Activated CD4-positive, alpha-beta T cell treated with anti-CD3 and anti-CD28 coated beads, Interleukin-2, amount 10 ng/mL, durations not matched to agents 7 days and 5 days (primary cell): ENCODE data around the gene GINS1. TPM values are rescaled to one million over a fixed set of nuclear protein-coding genes. Genes with fewer than 3 reads are reported as not detected.

Experiments
- CTCF ChIA-PET: fragments of 350-600 bp; sonication (Branson Sonifier 250); formaldehyde crosslinking; loops from one replicate; lab custom pipeline; 2021; ENCODE audit warnings: antibody characterized with exemption; lab: Charles Lee
- POLR2A ChIA-PET: fragments of 350-600 bp; sonication (Branson Sonifier 250); formaldehyde crosslinking; loops from one replicate; lab custom pipeline; 2021; ENCODE audit warnings: antibody characterized with exemption; lab: Charles Lee
- DNase-seq: peaks from one replicate; pipeline ENCODE4 v3.0.0-alpha.2; 2020
- H3K27ac Mint-ChIP-seq: one replicate; pipeline ENCODE4 v1.8.0; 2021; ENCODE audit warnings: mild to moderate bottlenecking, moderate library complexity, mixed read lengths
- H3K27me3 Mint-ChIP-seq: one replicate; pipeline ENCODE4 v1.8.0; 2021; ENCODE audit warnings: mixed read lengths
- H3K36me3 Mint-ChIP-seq: one replicate; pipeline ENCODE4 v1.8.0; 2021; ENCODE audit warnings: low read depth, mixed read lengths
- H3K4me1 Mint-ChIP-seq: one replicate; pipeline ENCODE4 v1.8.0; 2021; ENCODE audit warnings: mixed read lengths
- H3K4me3 Mint-ChIP-seq: one replicate; pipeline ENCODE4 v1.8.0; 2021; ENCODE audit warnings: mild to moderate bottlenecking, moderate library complexity, mixed read lengths
- H3K9me3 Mint-ChIP-seq: one replicate; pipeline ENCODE4 v1.8.0; 2021; ENCODE audit warnings: mixed read lengths
- total RNA-seq, 2 experiments: library from RNA; stranded (reverse); gene quantifications; one replicate each; pipeline ENCODE4 v1.2.3, GENCODE V29; 2021

The GINS1 gene
- 10 to 100 TPM; 28.8 to 28.9 TPM for total RNA-seq

DNA sequence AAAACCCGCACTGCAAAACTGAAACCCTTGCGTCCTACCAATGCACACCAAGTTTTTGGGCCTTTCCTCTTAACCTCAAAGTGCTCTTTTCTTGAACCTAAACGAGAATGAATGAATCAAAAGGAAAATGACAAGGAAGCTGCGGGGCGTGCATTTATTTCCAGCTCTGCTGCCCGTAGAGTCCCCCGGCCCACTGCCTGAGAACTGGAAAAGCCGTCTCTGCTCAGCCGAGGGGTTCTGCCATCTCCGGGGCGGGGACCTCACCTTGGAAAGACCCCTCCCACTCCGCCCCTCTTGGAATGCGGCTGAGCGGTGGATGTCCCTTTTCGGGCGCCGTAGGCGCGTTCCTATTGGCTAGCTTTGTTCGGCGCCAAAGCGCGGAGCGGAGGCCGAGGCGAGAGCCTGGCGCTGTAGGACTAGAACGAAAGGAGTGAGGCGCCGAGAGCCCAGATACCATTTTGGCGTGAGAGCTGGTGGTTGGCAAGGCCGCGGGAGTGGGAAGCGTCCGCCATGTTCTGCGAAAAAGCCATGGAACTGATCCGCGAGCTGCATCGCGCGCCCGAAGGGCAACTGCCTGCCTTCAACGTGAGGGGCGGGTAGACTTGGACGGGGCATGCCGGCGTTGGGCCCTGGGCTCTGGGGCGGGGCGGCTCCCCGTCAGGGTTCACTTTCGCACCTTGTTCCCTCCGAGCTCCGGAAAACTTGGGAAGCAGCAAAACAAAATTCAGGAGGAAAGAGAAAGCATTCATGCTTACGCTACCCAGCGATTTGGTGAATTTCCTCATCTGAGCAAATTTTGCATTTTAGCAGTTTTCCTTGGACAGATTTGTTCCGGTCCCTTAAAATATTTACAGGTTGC lies at the start of gene GINS1:
TSS of gene GINS1 (plus strand) at position 363 of the 859 bp plus-strand sequence. CDS start at position 511, 148 bp downstream.
- H3K27ac Mint-ChIP-seq, result peak within 1 kb of the TSS; percentile 88
- peak within 1 kb of the TSS; percentile 91 for H3K4me3 Mint-ChIP-seq
- ChIA-PET POLR2A (interaction anchor here (0.8 to 1.1 kb wide), 2 partner anchors 97 to 108 kb away, joined by 3 read pairs; no protein-coding TSS in a partner anchor), CTCF (interaction anchor here (1.0 to 1.8 kb wide), 7 partner anchors 10 to 108 kb away, joined by 4 to 16 read pairs (median 5); partner anchors contain the start of gene ABHD12)
- H3K27me3 Mint-ChIP-seq, result no peaks in the 10 kb centered on the region
- peaks cover 14% of the 10 kb centered on the region for H3K9me3 Mint-ChIP-seq
- peaks cover 17% of the 10 kb centered on the region for H3K36me3 Mint-ChIP-seq
- DNase-seq, result peak; percentile 84
- H3K4me1 Mint-ChIP-seq, result peaks cover 27% of the 10 kb centered on the region

DNA sequence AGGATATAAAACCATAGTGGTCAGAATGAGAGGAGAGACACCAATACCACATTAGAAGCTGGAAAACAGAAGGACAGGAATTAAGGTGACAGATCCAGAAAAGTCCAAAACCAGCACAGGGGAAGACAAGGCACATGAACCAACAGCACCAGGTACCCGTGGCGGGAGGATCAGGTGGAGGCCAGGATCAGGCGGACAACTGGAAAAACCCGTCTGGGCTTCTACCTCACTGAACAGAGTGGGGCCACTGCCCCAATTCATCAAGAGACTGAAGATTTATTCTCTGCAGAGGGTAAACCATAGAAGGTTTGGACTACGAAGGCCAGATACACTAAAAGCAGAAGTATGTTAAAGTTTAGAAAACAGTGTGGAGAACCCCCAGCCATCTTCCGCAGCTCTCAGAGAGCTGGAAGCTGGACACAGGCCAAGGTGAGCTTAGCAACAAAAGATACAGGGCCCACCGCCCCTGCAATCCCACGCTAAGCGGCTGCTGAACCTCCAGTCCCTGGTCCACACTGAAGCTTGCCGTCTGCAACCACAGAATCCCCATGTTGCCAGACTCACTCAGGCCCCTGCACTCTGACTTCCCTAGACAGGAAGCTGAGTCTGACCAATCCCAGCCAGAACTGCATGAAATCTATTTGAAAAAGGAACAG lies 46.7 kb upstream of the GINS1 start:
- Mint-ChIP-seq H3K4me3 (no peak overlapping the region), H3K27ac (no peak overlapping the region), H3K27me3 (no peaks in the 10 kb centered on the region), H3K9me3 (peaks cover 2% of the 10 kb centered on the region), H3K4me1 (peaks cover 20% of the 10 kb centered on the region), H3K36me3 (peaks cover 6% of the 10 kb centered on the region)
- ChIA-PET CTCF (no interaction called here), POLR2A (no interaction called here)
- no peak for DNase-seq

DNA sequence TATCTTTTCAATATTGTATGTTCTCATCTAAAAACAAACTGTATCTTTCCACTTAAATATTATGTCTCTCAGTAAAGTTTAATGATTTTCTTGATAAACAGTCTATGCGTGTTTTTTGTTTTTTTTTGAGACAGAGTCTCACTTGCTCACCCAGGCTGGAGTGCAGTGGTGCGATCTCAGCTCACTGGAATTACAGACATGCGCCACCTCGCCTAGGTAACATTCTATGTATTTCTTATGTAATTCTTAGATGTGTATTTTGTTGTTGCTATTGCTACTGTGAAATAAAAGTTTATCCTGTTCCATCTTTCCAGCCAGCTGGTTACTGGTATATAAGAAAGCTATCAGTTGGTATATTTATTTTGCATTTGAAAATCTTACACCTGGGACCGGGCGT lies 46.2 kb upstream of the GINS1 start:
- Mint-ChIP-seq H3K4me3 (no peak overlapping the region), H3K9me3 (peaks cover 2% of the 10 kb centered on the region), H3K4me1 (peaks cover 17% of the 10 kb centered on the region), H3K27ac (no peak overlapping the region), H3K27me3 (no peaks in the 10 kb centered on the region), H3K36me3 (peaks cover 6% of the 10 kb centered on the region)
- ChIA-PET CTCF (interaction anchor here (1.1 kb wide), 1 partner anchor 9 kb away, joined by 3 read pairs; no protein-coding TSS in a partner anchor), POLR2A (no interaction called here)
- no peak for DNase-seq

DNA sequence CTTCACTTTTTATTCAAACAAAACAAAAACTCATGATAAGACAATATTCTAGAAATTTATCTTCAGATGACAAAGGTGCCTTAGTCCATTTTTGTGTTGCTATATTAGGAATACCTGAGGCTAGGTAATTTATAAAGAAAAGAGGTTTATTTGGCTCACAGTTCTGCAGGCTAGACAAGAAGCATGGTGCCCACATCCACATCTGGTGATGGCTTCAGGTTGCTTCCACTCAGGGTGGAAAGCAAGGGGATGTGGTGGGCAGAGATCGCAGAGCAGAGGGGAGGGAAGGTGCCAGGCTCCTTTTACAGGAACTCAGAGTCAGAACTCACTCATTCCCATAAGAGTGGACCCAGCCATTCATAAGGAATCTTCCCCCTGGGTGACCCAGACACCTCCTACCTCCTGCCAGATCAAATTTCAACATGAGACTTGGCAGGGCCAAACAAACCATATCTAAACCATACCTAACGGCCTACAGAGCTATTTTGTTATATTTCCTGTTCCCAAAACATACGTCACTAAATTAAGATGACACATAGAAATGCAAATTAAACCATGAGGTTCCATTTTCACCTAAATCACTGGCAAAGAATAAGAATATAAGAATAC lies 43.2 kb upstream of the GINS1 start:
- H3K4me3 Mint-ChIP-seq, result no peak overlapping the region
- H3K9me3 Mint-ChIP-seq, result peaks cover 5% of the 10 kb centered on the region
- ChIA-PET POLR2A (no interaction called here), CTCF (no interaction called here)
- peaks cover 7% of the 10 kb centered on the region for H3K4me1 Mint-ChIP-seq
- no peak overlapping the region for H3K27ac Mint-ChIP-seq
- peaks cover 15% of the 10 kb centered on the region for H3K36me3 Mint-ChIP-seq
- no peak for DNase-seq
- H3K27me3 Mint-ChIP-seq, result no peaks in the 10 kb centered on the region

DNA sequence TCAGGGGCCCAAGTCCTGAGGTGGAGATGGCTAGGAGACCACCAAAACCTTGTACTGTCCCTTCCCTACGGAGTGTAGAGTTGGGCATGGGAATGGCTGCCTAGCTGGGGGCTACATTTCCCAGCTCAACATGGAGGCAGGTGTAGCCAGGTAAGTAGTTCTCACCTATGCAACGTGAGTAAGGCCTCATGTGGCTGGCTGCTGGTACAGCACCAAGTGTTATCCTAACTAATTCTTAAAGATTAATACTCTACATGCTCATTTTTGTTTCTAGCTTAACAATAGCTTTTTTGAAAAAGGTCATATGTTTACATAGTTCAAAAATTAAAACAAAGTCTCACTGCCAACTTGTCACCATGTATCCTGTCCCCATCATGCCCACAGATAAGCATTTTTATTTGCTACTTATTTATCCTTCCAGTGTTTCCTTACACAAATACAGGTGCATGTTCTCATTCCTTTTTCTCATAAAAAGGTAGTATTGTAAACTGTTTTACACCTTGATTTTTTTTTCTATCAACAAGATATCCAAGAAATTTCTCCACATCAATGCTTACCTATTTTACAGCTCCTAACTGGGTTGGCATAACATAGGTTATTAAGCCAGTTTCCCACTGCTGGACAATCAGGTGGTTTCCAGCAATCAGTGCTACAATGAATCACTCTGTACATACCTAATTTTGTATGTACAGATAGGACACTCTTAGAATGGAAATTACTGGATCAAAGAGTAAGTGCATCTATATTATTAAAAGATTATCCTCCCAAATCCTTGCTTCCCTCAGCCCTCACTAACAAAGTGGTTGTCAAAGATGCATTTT lies 42.4 kb upstream of the GINS1 start:
- H3K27me3 Mint-ChIP-seq, result no peaks in the 10 kb centered on the region
- H3K9me3 Mint-ChIP-seq, result peaks cover 5% of the 10 kb centered on the region
- POLR2A ChIA-PET, result no interaction called here
- H3K4me3 Mint-ChIP-seq, result no peak overlapping the region
- DNase-seq, result no peak
- CTCF ChIA-PET, result interaction anchor here (0.6 kb wide), 1 partner anchor 23 kb away, joined by 3 read pairs; no protein-coding TSS in a partner anchor
- peaks cover 7% of the 10 kb centered on the region for H3K4me1 Mint-ChIP-seq
- peaks cover 16% of the 10 kb centered on the region for H3K36me3 Mint-ChIP-seq
- no peak overlapping the region for H3K27ac Mint-ChIP-seq

DNA sequence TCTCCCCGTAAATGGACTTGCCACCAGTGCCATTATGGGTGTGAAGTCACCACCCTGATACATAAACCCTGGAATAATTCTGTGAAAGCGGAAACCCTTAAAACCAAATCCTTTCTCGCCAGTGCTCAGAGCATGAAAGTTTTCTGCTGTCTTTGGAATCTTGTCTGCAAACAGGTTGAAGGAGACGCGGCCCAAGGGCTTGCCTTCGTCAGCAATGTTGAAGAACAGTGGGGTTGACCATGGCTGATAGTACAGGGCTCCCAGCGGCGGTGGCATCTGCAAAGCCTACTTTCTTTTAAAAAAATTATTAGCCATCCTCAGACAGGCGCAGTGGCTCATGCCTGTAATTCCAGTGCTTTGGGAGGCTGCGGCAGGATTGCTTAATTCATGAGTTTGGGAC lies 38.9 kb upstream of the GINS1 start:
- no peak overlapping the region for H3K4me3 Mint-ChIP-seq
- no peak overlapping the region for H3K27ac Mint-ChIP-seq
- no peaks in the 10 kb centered on the region for H3K27me3 Mint-ChIP-seq
- H3K9me3 Mint-ChIP-seq, result peaks cover 5% of the 10 kb centered on the region
- ChIA-PET CTCF (no interaction called here), POLR2A (no interaction called here)
- no peak for DNase-seq
- peaks cover 3% of the 10 kb centered on the region for H3K4me1 Mint-ChIP-seq
- peaks cover 20% of the 10 kb centered on the region for H3K36me3 Mint-ChIP-seq

DNA sequence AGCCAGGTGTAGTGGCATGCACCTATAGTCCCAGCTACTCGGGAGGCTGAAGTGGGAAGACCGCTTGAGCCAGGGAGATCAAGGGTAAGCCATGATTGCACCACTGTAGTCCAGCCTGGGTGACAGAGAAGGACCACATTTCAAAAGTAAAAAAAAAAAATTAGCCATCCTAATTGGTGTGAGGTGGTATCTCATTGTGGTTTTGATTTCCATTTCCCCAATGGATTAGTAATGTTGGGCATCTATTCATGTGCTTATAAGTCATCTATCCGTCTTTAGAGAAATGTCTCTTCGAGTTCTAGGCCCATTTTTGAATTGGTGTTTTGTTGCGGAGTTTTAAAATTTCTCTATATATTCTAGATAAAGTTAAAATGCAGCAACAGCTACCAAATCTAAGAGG lies 38.5 kb upstream of the GINS1 start:
- ChIA-PET POLR2A (no interaction called here), CTCF (interaction anchor here (0.6 kb wide), 1 partner anchor 75 kb away, joined by 3 read pairs; no protein-coding TSS in a partner anchor)
- Mint-ChIP-seq H3K36me3 (peaks cover 22% of the 10 kb centered on the region), H3K27me3 (no peaks in the 10 kb centered on the region), H3K9me3 (peaks cover 5% of the 10 kb centered on the region), H3K27ac (no peak overlapping the region), H3K4me1 (peaks cover 3% of the 10 kb centered on the region), H3K4me3 (no peak overlapping the region)
- no peak for DNase-seq

DNA sequence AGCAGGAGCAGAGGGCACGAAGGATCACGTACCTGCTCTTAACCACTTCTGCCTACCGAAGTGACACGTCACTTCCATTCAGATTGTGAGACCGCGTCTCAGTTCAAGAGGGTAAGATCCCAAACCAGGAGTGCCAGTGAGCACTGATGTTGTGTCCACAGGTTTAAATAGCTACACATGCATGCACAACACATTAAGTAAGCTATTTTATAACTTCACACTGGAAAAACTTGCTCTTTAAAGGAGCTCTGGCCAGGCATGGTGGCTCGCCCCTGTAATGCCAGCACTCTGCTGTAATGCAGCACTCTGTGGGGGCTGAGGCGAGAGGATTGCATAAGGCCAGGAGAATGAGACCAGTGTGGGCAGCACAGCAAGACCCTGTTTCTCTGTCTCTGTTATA lies 37.9 kb upstream of the GINS1 start:
- Mint-ChIP-seq H3K27me3 (no peaks in the 10 kb centered on the region), H3K9me3 (peaks cover 5% of the 10 kb centered on the region), H3K36me3 (peaks cover 18% of the 10 kb centered on the region), H3K4me3 (no peak overlapping the region), H3K27ac (no peak overlapping the region), H3K4me1 (peaks cover 3% of the 10 kb centered on the region)
- no peak for DNase-seq
- ChIA-PET CTCF (interaction anchor here (0.6 kb wide), 1 partner anchor 76 kb away, joined by 3 read pairs; no protein-coding TSS in a partner anchor), POLR2A (no interaction called here)

DNA sequence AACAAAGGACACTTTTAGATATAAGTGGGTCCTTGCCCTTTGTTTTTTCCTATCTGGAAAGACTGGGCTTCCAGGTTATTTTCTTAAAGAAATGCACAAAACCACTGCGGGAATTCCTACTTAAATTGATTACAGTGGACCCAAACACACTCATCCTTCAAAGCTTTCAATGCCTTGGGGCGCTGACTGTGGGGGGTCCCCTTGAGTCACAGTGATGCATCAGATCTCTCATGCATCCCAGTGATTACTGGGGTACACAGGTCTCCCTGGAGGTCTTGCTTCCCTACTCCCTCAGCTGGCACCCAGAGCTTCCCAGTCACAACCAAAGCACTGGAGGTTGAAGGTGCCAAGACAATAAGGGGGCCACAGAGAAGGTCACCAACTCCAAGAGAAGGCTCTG lies 37.5 kb upstream of the GINS1 start:
- no peak overlapping the region for H3K4me3 Mint-ChIP-seq
- CTCF ChIA-PET, result interaction anchor here (0.7 kb wide), 1 partner anchor 280 kb away, joined by 3 read pairs; no protein-coding TSS in a partner anchor
- POLR2A ChIA-PET, result no interaction called here
- H3K9me3 Mint-ChIP-seq, result peaks cover 5% of the 10 kb centered on the region
- DNase-seq, result no peak
- H3K27ac Mint-ChIP-seq, result no peak overlapping the region
- H3K4me1 Mint-ChIP-seq, result peaks cover 3% of the 10 kb centered on the region
- H3K27me3 Mint-ChIP-seq, result no peaks in the 10 kb centered on the region
- H3K36me3 Mint-ChIP-seq, result peaks cover 20% of the 10 kb centered on the region

DNA sequence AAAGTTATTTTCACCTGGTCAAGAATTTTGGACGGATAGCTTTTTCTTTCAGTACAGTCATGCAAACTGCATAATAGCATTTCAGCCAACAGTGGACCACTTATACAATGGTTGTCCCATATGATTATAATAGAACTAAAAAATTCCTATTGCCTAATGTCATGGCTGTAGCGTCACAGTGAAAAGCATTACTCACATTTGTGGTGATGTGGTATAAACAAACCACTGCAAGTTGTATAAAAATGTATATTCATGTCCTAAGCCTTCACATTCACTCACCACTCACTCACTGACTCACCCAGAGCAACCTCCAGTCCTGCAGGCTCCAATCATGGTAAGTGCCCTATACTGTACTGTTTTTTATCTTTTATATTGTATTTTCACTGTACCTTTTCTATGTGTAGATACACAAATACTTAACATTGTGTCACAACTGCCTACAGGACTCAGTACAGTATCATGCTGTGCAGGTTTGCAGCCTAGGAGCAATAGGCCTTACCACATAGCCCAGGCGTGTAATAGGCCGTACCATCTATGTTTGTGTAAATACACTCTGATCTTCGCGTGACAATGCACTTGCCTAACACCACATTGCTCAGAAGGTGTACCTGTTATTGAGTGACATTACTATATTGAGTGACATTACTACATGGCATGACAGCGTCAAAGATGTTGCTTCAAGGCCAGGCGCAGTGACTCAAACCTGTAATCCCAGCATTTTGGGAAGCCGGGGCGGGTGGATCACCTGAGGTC lies 34.7 kb upstream of the GINS1 start:
- ChIA-PET CTCF (no interaction called here), POLR2A (no interaction called here)
- Mint-ChIP-seq H3K4me1 (peaks cover 4% of the 10 kb centered on the region), H3K27ac (no peak overlapping the region), H3K36me3 (peaks cover 20% of the 10 kb centered on the region), H3K9me3 (peaks cover 3% of the 10 kb centered on the region), H3K4me3 (no peak overlapping the region), H3K27me3 (no peaks in the 10 kb centered on the region)
- no peak for DNase-seq

DNA sequence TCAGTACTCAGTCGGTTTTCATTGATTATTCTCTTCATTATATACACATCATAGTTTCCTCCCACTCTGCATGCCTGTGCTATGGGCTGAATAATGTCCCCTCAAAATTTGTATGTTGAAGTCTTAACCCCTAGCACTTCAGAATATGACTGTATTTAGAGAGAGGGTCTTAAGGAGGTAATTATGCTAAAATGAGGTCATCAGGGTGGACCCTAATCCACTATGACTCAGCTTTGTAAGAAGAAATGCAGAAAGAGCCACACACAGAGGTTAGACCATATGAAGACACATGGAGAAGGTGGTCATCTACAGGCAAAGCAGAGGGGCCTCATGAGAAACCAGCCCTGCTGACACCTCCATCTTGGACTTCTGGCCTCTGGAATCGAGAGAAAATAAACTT lies 32.6 kb upstream of the GINS1 start:
- no peak for DNase-seq
- peaks cover 4% of the 10 kb centered on the region for H3K4me1 Mint-ChIP-seq
- no peaks in the 10 kb centered on the region for H3K9me3 Mint-ChIP-seq
- POLR2A ChIA-PET, result no interaction called here
- peaks cover 11% of the 10 kb centered on the region for H3K36me3 Mint-ChIP-seq
- H3K27me3 Mint-ChIP-seq, result no peaks in the 10 kb centered on the region
- H3K27ac Mint-ChIP-seq, result no peak overlapping the region
- CTCF ChIA-PET, result no interaction called here
- H3K4me3 Mint-ChIP-seq, result no peak overlapping the region
